OCI-LY7 (cell line): Measurements from ENCODE around the gene ZDHHC8. TPM values are rescaled to one million over a fixed set of nuclear protein-coding genes. Genes with fewer than 3 reads are reported as not detected.

Source experiments
- BruUV-seq: library from RNA; stranded (reverse); fragments of 400-500 nt; replicated peaks from 2 replicates; lab custom pipeline; 2021; lab: Mats Ljungman, UMichigan
- CTCF ChIA-PET: fragments of 300-600 bp; sonication (Branson Sonifier 250); formaldehyde crosslinking; loops from one replicate; lab custom pipeline; 2022; ENCODE audit warnings: antibody characterized with exemption; ENCODE audit not compliant: unreplicated experiment; lab: Charles Lee
- POLR2A ChIA-PET: fragments of 300-600 bp; sonication (Branson Sonifier 250); formaldehyde crosslinking; loops from one replicate; lab custom pipeline; 2022; ENCODE audit warnings: antibody characterized with exemption; lab: Charles Lee
- DNase-seq: peaks from one replicate; pipeline ENCODE4 v3.0.0-alpha.2; 2015; ENCODE audit warnings: low spot score
- H2AFZ ChIP-seq: fragments of 200-600 bp; sonication (generic), shearing (Covaris generic); 2 replicates; pipeline ENCODE4 v1.6.1; 2014; ENCODE audit warnings: mild to moderate bottlenecking, antibody characterized with exemption, low read length, moderate library complexity
- H3K27ac ChIP-seq: fragments of 200-600 bp; sonication (generic); 2 replicates; pipeline ENCODE4 v1.5.1; 2014; ENCODE audit warnings: mixed run types, low read depth, mild to moderate bottlenecking, moderate library complexity, low read length, inconsistent platforms; ENCODE audit not compliant: poor library complexity, severe bottlenecking
- H3K36me3 ChIP-seq: fragments of 200-600 bp; sonication (generic); 2 replicates; pipeline ENCODE4 v1.6.1; 2014; ENCODE audit warnings: mild to moderate bottlenecking, antibody characterized with exemption, low read length, moderate library complexity, mixed read lengths; ENCODE audit not compliant: insufficient read depth
- H3K4me1 ChIP-seq: fragments of 200-600 bp; sonication (generic); 2 replicates; pipeline ENCODE4 v1.5.1; 2014; ENCODE audit warnings: mild to moderate bottlenecking, low read length; ENCODE audit not compliant: insufficient read depth, poor library complexity, severe bottlenecking
- H3K4me2 ChIP-seq: fragments of 200-600 bp; sonication (generic); 2 replicates; pipeline ENCODE4 v1.6.1; 2014; ENCODE audit warnings: mild to moderate bottlenecking, low read length
- H3K4me3 ChIP-seq: fragments of 200-600 bp; sonication (generic); 2 replicates; pipeline ENCODE4 v1.5.1; 2014; ENCODE audit warnings: mild to moderate bottlenecking, low read depth, low read length; ENCODE audit not compliant: poor library complexity, severe bottlenecking
- H3K79me2 ChIP-seq: fragments of 200-600 bp; sonication (generic); 2 replicates; pipeline ENCODE4 v1.6.1; 2016; ENCODE audit warnings: low read depth, mild to moderate bottlenecking, low read length, moderate library complexity, mixed read lengths; ENCODE audit not compliant: insufficient read depth
- H3K9me2 ChIP-seq: fragments of 200-600 bp; sonication (generic); 2 replicates; pipeline ENCODE4 v1.6.1; 2016; ENCODE audit warnings: mild to moderate bottlenecking, low read length, mixed read lengths; ENCODE audit not compliant: insufficient read depth
- H3K9me3 ChIP-seq: fragments of 200-600 bp; sonication (generic); 2 replicates; pipeline ENCODE4 v1.6.1; 2014; ENCODE audit warnings: mild to moderate bottlenecking, mixed run types, low read length, mixed read lengths
- H4K20me1 ChIP-seq: fragments of 200-600 bp; sonication (generic); 2 replicates; pipeline ENCODE4 v1.6.1; 2014; ENCODE audit warnings: mild to moderate bottlenecking, antibody characterized with exemption, low read length, moderate library complexity, mixed read lengths; ENCODE audit not compliant: insufficient read depth
- EZH2phosphoT487 ChIP-seq: fragments of 200-600 bp; sonication (generic); IDR thresholded peaks from 2 replicates; pipeline ENCODE4 v1.6.1; 2018; ENCODE audit warnings: low read depth, borderline replicate concordance, mild to moderate bottlenecking, mixed run types, antibody characterized with exemption, low read length, moderate library complexity, mixed read lengths
- intact Hi-C: fragments of 100-400 bp; cut with micrococcal nuclease; formaldehyde crosslinking; loops from one replicate; pipeline ENCODE4 v1.10.0; 2022; ENCODE audit not compliant: unreplicated experiment
- total RNA-seq, 2 experiments: library from RNA; depleted of rRNA in 1 of 2; stranded (reverse); fragments of >200 nt in 1 of 2; shearing (Covaris generic) in 1 of 2; gene quantifications; 2 replicates each; pipeline ENCODE4 v1.2.3, GENCODE V29; 2014 to 2022
- TF ChIP-seq, protein P1 (sequence below): fragments of 200-600 bp; sonication (generic); conservative IDR thresholded peaks from 2 replicates; pipeline ENCODE4 v1.5.1; 2014; ENCODE audit warnings: mild to moderate bottlenecking, antibody characterized with exemption, low read length, moderate library complexity, mixed read lengths

Gene ZDHHC8
- total RNA-seq, 2 experiments from 2014 or later: 2.3 to 16.7 TPM

DNA sequence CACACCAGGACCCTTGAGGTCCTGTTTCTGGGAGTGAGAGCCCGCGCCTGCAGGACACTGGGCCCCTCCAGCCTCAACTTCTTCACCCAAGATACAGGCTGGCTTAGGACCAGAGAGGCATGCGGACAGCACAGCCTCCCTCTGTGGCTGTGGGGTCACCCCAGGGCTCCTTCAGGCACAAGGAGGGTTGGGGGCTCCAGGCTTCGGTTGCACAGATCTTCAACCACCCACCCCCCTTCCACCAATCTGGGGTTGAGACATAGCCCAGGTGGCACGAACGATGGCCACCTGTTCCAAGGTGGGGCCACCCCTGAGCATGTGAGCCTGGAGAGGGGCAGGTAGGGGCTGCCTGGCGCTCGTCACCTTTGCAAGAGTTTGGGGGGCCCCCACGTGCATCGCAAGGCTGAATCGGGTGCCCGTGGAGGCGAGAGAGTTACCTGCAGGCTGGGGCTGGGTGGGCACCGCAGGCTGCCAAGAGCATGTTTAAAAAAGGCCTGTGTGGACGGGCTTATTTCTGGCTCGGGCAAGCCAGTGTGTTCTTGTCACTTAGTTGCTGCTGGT, 1.2 kb downstream of the ZDHHC8 start:
- no TSS peak for BruUV-seq
- no peak for TF ChIP-seq EZH2phosphoT487
- TF ChIP-seq, protein P1, sequence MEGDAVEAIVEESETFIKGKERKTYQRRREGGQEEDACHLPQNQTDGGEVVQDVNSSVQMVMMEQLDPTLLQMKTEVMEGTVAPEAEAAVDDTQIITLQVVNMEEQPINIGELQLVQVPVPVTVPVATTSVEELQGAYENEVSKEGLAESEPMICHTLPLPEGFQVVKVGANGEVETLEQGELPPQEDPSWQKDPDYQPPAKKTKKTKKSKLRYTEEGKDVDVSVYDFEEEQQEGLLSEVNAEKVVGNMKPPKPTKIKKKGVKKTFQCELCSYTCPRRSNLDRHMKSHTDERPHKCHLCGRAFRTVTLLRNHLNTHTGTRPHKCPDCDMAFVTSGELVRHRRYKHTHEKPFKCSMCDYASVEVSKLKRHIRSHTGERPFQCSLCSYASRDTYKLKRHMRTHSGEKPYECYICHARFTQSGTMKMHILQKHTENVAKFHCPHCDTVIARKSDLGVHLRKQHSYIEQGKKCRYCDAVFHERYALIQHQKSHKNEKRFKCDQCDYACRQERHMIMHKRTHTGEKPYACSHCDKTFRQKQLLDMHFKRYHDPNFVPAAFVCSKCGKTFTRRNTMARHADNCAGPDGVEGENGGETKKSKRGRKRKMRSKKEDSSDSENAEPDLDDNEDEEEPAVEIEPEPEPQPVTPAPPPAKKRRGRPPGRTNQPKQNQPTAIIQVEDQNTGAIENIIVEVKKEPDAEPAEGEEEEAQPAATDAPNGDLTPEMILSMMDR: no peak
- CTCF ChIA-PET: no interaction called here

DNA sequence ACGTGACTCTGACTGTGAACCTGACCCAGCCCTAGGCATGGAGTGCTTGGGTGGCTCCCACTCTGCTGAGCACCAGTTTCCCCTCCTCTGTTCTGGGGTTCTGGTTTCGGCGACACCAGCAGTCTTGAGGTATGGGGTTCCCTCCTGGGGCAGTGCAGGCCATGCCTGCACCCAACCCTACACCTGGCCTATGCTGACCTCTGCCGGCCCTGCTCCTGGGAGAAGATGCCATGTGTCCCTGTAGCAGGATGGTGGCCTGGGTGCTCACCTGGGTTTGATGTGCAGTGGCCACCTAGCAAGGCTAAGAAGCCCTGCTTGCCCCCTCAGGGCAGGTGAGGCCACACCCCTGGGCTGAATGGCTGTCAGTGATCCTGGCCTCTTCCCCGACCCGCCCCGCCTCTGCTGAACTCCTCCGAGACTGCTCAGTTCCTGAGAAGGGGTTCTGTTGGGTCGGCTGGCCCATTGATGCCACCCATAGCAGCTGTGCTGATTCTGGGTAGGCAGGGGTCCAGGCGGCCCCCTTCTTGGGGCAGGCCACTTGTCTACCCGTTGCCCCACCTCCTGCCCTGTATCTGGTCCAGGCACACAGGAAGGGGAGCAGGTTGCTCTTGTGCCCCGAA, 2.4 kb downstream of the ZDHHC8 start:
- Histone ChIP-seq H2AFZ (no peak overlapping the region), H3K27ac (no peak overlapping the region), H3K4me1 (peaks cover 16% of the 10 kb centered on the region), H3K36me3 (no peaks in the 10 kb centered on the region), H3K79me2 (no peaks in the 10 kb centered on the region), H3K9me3 (no peaks in the 10 kb centered on the region), H3K4me3 (no peak overlapping the region), H4K20me1 (no peaks in the 10 kb centered on the region), H3K4me2 (no peak overlapping the region), H3K9me2 (no peaks in the 10 kb centered on the region)
- ChIA-PET CTCF (no interaction called here), POLR2A (no interaction called here)
- BruUV-seq: no TSS peak
- 0 out of 2 replicates have a peak, but pooled peaks have one; percentile 27 for TF ChIP-seq EZH2phosphoT487
- TF ChIP-seq, protein P1: no peak
- no peak for DNase-seq
- intact Hi-C loops: no loop called here

More for the DNA sequence above, 1.2 kb downstream of the ZDHHC8 start:
- H3K79me2 ChIP-seq: no peaks in the 10 kb centered on the region
- no peaks in the 10 kb centered on the region for H3K9me3 ChIP-seq
- no peak overlapping the region for H3K4me3 ChIP-seq
- intact Hi-C loops: no loop called here
- H3K4me1 ChIP-seq: peaks cover 22% of the 10 kb centered on the region
- POLR2A ChIA-PET: no interaction called here
- DNase-seq: no peak
- no peaks in the 10 kb centered on the region for H3K9me2 ChIP-seq
- H4K20me1 ChIP-seq: peaks cover 4% of the 10 kb centered on the region; the same call in 1 of the 2 replicates
- no peak overlapping the region for H3K27ac ChIP-seq
- H2AFZ ChIP-seq: no peak overlapping the region
- H3K36me3 ChIP-seq: peaks cover 11% of the 10 kb centered on the region
- H3K4me2 ChIP-seq: no peak overlapping the region

DNA sequence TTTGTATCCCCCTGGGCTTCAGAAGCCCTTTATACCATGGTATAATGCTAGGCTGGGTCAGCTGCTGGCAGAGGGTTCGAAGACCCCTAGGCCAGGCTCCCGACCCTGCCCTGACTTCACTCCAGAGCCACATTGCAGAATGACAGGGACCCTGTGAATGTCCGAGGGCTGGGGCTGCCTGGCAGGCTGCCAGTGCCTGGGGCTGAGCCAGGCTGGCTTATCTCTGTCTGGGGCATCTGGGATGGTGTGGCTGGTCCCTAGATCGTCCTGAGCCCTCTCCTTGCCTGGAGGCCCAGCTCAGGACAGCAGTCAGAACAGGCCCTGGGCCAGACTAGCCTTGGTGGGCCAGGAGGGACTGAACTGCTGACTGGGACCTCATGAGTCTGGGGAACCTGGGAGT, 3.7 kb downstream of the ZDHHC8 start:
- Histone ChIP-seq H3K9me3 (no peaks in the 10 kb centered on the region), H3K4me1 (peaks cover 12% of the 10 kb centered on the region), H3K9me2 (no peaks in the 10 kb centered on the region), H3K4me2 (peak overlapping the region; percentile 28; the same call in 1 of the 2 replicates), H3K4me3 (no peak overlapping the region), H3K79me2 (no peaks in the 10 kb centered on the region), H3K36me3 (no peaks in the 10 kb centered on the region), H2AFZ (no peak overlapping the region), H4K20me1 (no peaks in the 10 kb centered on the region), H3K27ac (no peak overlapping the region)
- intact Hi-C loops: no loop called here
- BruUV-seq: no TSS peak
- CTCF ChIA-PET: no interaction called here
- TF ChIP-seq EZH2phosphoT487: no peak
- TF ChIP-seq, protein P1: no peak
- DNase-seq: no peak
- POLR2A ChIA-PET: no interaction called here
